Omental fat pad (tissue), 4 donors: ENCODE measurements around the gene SMAD3. TPM values are rescaled to one million over a fixed set of nuclear protein-coding genes. Genes with fewer than 3 reads are reported as not detected.

ENCODE experiments used
- ATAC-seq: fragments of 150-250 bp; one replicate; pipeline ENCODE4 v1.9.1; 2016; ENCODE audit warnings: mild to moderate bottlenecking, moderate library complexity; ENCODE audit not compliant: low FRiP score
- DNase-seq: peaks from one replicate; pipeline ENCODE4 v3.0.0-alpha.2; 2019; ENCODE audit warnings: low spot score
- total RNA-seq, 4 donors: library from RNA; depleted of rRNA; stranded (reverse); fragments of >200 nt; gene quantifications; one replicate each; pipeline ENCODE4 v1.1.0, GENCODE V29; 2016
- TF ChIP-seq, protein P1 (sequence below), 3 donors: fragments of 450-650 bp; IDR thresholded peaks; one replicate each; pipeline ENCODE4 v1.5.1; 2016 to 2017; ENCODE audit warnings: antibody characterized with exemption in 3 of 3, mild to moderate bottlenecking in 3 of 3, moderate library complexity in 2 of 3

The SMAD3 gene
- total RNA-seq, 4 donors from 2014 or later, result 30.9 to 58.1 (median 49.9) TPM

GRCh38 chr15:67227431-67227830, 162.0 kb downstream of the SMAD3 start:
- ATAC-seq (no peak), DNase-seq (no peak)
- TF ChIP-seq, protein P1, sequence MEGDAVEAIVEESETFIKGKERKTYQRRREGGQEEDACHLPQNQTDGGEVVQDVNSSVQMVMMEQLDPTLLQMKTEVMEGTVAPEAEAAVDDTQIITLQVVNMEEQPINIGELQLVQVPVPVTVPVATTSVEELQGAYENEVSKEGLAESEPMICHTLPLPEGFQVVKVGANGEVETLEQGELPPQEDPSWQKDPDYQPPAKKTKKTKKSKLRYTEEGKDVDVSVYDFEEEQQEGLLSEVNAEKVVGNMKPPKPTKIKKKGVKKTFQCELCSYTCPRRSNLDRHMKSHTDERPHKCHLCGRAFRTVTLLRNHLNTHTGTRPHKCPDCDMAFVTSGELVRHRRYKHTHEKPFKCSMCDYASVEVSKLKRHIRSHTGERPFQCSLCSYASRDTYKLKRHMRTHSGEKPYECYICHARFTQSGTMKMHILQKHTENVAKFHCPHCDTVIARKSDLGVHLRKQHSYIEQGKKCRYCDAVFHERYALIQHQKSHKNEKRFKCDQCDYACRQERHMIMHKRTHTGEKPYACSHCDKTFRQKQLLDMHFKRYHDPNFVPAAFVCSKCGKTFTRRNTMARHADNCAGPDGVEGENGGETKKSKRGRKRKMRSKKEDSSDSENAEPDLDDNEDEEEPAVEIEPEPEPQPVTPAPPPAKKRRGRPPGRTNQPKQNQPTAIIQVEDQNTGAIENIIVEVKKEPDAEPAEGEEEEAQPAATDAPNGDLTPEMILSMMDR (IDR thresholded peaks at IDR 0.05), result no peak

- ATAC-seq (no peak), DNase-seq (no peak)
- TF ChIP-seq, protein P1 (IDR thresholded peaks at IDR 0.05), result no peak
Measured at GRCh38 chr15:67227846-67228245, 162.4 kb downstream of the SMAD3 start.

DNA sequence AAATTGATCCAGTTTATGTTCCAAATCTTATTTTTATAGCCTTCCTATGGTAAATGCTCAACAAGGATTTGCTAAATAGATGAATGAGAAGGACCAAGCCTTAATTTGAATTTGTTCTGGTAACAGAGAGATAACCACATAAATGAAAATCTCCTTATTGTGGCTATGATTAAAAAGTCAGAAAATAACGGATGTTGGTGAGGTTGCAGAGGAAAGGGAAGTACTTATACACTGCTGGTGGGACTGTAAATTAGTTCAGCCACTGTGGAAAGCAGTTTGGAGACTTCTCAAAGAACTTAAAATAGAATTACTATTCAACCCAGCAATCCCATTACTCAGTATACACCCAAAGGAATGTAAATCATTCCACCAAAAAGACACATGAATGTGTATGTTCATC, 162.9 kb downstream of the SMAD3 start:
- ATAC-seq (no peak), DNase-seq (no peak)
- TF ChIP-seq, protein P1 (IDR thresholded peaks at IDR 0.05), result no peak

GRCh38 chr15:67230504-67230903, 165.1 kb downstream of the SMAD3 start:
- TF ChIP-seq, protein P1 (IDR thresholded peaks at IDR 0.05), result no peak
- ATAC-seq (no peak), DNase-seq (no peak)

DNA sequence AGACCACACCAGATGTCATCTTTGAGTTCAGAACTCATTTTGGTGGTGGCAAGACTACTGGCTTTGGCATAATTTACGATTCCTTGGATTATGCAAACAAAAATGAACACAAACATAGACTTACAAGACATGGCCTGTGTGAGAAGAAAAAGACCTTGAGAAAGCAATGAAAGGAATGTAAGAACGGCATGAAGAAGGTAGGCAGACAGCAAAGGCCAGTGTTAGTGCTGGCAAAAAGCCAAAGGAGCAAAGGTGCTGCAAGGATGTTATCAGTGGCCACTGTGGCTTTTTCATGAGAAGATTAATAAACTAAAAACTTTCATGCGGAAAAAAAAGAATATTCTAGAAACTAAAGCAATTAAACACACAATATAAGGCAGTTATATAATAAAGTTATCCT, 167.2 kb downstream of the SMAD3 start:
- ATAC-seq (no peak), DNase-seq (no peak)
- TF ChIP-seq, protein P1 (IDR thresholded peaks at IDR 0.05), result no peak

- TF ChIP-seq, protein P1 (IDR thresholded peaks at IDR 0.05), result no peak
- no peak for DNase-seq
- ATAC-seq, result no peak
Measured at GRCh38 chr15:67240235-67241131, 175.1 kb downstream of the SMAD3 start.
